ENCODE measurements around the gene ALG3. TPM values are rescaled to one million over a fixed set of nuclear protein-coding genes. Genes with fewer than 3 reads are reported as not detected.

ALG3 gene
- total RNA-seq (2014; rRNA removed; shearing (Covaris generic)), result 59.8 and 62.7 TPM in 2 replicates

DNA sequence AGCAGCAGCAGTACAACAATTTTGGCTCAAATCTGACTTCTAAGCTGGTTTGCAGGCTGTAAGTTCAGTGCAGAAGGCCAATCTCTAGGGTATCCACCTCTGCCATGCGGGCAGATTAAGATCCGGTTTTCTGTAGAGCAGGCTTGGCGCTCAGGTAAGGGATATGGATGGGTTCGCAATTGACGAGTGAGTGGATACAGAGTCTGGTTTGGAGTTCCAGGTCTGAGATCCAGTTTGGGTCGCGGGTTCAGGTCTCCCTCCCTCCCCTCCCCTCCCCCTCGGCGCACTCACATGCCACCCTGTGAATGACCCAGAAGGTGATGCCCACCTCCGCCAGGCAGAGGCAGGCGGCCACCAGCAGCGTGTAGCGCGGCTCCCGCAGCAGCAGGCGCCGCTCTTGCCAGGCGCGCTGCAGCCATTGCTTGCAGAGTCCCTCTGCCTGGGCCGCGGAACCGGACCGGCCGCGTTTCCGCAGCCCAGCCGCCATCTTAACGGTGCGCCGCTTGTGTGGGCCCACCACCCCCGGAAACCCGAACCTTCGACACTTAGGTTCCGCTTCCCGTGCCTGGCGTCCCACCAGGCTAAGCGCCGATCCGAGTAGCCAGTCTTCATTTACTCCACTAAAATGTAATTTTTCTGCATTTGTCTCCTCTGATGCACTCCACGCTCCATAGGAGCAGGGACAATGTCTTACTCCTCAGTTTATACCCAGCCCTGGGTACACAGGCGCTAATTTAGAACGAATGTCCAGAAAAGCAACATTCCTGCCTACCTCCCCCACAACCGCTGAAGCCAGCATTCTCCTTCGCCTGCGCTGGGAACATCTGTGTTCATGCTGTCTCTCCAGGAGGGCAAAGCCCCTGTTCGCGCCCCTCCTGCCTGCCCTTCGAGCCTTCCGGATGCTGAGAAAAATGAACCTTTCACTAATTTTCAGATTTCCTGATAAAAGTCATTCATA is at the start of gene ALG3:
Gene ALG3, minus strand, starts transcription at position 509 of the 958 bp plus-strand sequence. Its CDS starts 22 bp downstream, at position 487.
- Histone ChIP-seq H3K27me3 (ENCODE audit: control insufficient read depth, insufficient read depth, low read length) (no peaks in the 10 kb centered on the region), H3K36me3 (replicated peaks; ENCODE audit: control insufficient read depth, insufficient read depth, low read length) (peaks cover 15% of the 10 kb centered on the region), H3K4me3 (ENCODE audit: insufficient read depth, low read depth, low read length) (peak within 1 kb of the TSS; percentile 90)
- DNase-seq, result peak; percentile 93

DNA sequence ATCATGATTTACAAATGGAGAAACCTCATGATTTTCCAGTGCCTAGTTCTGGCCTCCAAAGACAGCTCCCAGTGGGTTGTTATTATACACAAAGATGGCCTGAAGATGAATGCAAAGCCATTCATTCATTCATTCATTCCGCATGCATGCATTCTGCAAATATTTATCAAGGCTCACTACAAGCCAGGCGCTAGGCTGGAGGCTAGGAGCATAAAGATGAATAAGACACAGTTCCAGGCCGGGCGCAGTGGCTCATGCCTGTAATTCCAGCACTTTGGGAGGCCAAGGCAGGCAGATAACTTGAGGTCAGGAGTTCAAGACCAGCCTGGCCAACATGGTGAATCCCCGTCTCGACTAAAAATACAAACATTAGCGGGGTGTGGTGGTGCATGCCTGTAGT is 47.9 kb upstream of the ALG3 start:
- H3K36me3 ChIP-seq (replicated peaks; ENCODE audit: control insufficient read depth, insufficient read depth, low read length), result peaks cover 11% of the 10 kb centered on the region
- no peaks in the 10 kb centered on the region; the same call in 1 of the 2 replicates for H3K27me3 ChIP-seq (ENCODE audit: control insufficient read depth, insufficient read depth, low read length)
- no peak for DNase-seq
- no peak overlapping the region for H3K4me3 ChIP-seq (ENCODE audit: insufficient read depth, low read depth, low read length)

DNA sequence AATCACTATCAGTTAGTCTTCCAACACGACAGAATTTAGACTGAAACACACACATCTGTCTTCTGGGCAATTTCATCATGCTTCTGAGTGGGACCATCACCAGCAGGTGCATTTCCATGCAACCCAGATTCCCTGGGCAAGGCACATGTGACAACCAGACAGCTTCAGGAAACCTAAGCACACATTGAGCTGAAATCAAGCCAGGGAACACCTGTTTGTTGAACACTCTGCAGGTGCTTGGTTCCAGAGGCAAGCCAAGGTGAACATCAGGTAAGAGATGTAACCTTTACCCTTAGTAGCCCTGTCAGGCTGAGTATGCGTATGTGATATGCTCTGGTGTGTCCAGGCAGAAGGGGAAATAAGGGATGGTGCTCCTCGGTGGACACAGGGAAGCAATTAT is 47.0 kb upstream of the ALG3 start:
- no peak overlapping the region for H3K4me3 ChIP-seq (ENCODE audit: insufficient read depth, low read depth, low read length)
- peaks cover 5% of the 10 kb centered on the region for H3K36me3 ChIP-seq (replicated peaks; ENCODE audit: control insufficient read depth, insufficient read depth, low read length)
- DNase-seq, result no peak
- H3K27me3 ChIP-seq (ENCODE audit: control insufficient read depth, insufficient read depth, low read length), result no peaks in the 10 kb centered on the region; the same call in 1 of the 2 replicates

DNA sequence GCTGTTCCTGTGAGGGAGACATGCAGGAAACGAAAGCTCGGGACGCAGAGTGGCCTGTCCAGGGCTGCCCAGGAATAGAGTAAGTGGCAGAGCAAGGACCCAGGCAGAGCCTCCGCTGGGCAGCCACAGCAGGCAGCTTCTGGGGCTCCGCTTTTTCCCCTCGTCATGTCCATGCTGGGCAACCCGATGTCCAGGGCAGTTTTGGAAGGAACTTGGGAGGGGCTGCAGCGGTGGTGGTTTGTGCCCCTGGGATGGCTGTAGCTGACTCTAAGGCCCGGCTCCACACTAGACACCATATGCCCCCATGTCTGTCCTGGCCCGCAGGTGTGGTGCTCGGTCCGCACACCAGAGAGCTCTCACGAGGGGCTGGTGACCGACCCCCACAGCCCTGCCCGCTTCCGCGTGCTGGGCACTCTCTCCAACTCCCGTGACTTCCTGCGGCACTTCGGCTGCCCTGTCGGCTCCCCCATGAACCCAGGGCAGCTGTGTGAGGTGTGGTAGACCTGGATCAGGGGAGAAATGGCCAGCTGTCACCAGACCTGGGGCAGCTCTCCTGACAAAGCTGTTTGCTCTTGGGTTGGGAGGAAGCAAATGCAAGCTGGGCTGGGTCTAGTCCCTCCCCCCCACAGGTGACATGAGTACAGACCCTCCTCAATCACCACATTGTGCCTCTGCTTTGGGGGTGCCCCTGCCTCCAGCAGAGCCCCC is 43.1 kb upstream of the ALG3 start:
- no peak for DNase-seq
- no peak overlapping the region for H3K4me3 ChIP-seq (ENCODE audit: insufficient read depth, low read depth, low read length)
- peaks cover 2% of the 10 kb centered on the region; the same call in 1 of the 2 replicates for H3K27me3 ChIP-seq (ENCODE audit: control insufficient read depth, insufficient read depth, low read length)
- no peaks in the 10 kb centered on the region for H3K36me3 ChIP-seq (replicated peaks; ENCODE audit: control insufficient read depth, insufficient read depth, low read length)

DNA sequence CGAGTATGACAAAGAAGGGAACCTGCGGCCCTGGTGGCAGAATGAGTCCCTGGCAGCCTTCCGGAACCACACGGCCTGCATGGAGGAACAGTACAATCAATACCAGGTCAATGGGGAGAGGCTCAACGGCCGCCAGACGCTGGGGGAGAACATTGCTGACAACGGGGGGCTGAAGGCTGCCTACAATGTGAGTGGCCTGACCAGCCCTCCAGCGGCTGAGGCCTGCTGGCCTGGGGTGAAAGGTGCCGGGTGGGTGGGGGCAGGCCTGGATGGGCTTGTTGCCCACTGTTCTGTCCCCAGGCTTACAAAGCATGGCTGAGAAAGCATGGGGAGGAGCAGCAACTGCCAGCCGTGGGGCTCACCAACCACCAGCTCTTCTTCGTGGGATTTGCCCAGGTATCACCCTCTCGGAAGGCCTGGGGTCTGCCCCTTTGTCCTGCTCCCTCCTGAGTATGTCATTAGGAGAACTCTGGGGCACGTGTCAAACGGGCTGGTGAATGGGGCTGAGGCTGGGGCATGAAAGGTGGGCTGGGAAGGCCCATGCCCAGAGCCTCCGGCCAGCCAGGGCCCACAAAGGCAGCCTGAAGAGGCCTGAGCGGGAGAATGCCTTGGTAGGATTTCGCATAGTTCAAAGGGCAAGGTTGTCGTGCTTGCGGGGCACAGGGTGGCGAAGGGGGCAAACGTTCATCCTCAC is 42.4 kb upstream of the ALG3 start:
- no peak for DNase-seq
- Histone ChIP-seq H3K27me3 (ENCODE audit: control insufficient read depth, insufficient read depth, low read length) (peaks cover 2% of the 10 kb centered on the region; the same call in 1 of the 2 replicates), H3K4me3 (ENCODE audit: insufficient read depth, low read depth, low read length) (no peak overlapping the region), H3K36me3 (replicated peaks; ENCODE audit: control insufficient read depth, insufficient read depth, low read length) (no peaks in the 10 kb centered on the region)

DNA sequence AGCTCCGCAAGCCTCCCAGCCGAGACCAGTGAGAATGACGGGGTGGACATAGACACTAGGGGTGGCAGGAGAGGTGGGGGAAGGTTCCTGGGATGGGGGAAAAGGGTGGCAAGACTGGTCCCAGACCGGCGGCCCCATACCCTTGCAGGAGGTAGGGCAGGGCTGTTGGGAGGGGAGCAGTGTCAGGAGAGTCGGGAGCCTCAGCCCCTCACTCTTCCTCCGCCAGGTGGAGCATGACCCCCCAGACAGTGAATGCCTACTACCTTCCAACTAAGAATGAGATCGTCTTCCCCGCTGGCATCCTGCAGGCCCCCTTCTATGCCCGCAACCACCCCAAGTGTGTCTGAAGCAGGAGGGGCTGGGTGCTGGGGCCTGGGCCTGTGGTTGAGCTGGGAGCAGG is 41.6 kb upstream of the ALG3 start:
- Histone ChIP-seq H3K27me3 (ENCODE audit: control insufficient read depth, insufficient read depth, low read length) (peaks cover 2% of the 10 kb centered on the region; the same call in 1 of the 2 replicates), H3K4me3 (ENCODE audit: insufficient read depth, low read depth, low read length) (no peak overlapping the region), H3K36me3 (replicated peaks; ENCODE audit: control insufficient read depth, insufficient read depth, low read length) (no peaks in the 10 kb centered on the region)
- peak; percentile 71 for DNase-seq

DNA sequence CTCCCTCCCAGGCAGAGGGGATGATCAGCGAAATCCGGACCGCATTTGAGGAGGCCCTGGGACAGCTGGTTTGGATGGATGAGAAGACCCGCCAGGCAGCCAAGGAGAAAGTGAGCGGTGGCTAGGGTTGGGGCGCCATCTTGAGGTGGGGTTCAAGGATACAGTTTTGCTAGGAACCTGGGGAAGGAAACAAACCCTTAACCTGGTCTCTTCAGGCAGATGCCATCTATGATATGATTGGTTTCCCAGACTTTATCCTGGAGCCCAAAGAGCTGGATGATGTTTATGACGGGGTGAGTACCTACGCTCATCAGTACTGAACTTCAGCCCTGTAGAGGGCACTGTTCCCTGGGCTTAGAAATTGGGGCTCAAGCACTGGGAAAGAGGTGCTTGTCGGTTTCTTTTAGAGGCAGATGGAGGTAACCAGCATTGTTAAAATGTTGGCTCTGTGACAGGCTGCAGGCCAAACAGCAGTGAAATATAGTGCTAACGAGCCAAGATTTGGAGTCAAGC is 40.7 kb upstream of the ALG3 start:
- peak; percentile 92 for DNase-seq
- Histone ChIP-seq H3K36me3 (replicated peaks; ENCODE audit: control insufficient read depth, insufficient read depth, low read length) (no peaks in the 10 kb centered on the region), H3K4me3 (ENCODE audit: insufficient read depth, low read depth, low read length) (no peak overlapping the region), H3K27me3 (ENCODE audit: control insufficient read depth, insufficient read depth, low read length) (peaks cover 2% of the 10 kb centered on the region; the same call in 1 of the 2 replicates)

DNA sequence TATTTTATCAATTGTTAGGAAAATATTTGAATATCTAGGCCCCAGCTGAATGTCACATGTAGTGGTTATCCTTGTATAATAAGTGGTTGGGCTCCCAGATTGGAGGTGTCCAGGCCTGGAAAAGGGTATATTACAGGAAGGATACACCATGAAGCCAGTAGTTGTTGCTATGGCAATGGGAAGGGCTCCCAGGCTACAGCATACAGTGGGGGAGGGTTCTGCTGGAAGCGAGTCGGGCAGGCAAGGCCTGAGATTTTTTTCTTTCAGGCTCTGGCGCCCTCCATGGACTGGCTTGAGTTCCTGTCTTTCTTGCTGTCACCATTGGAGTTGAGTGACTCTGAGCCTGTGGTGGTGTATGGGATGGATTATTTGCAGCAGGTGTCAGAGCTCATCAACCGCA is 35.9 kb upstream of the ALG3 start:
- Histone ChIP-seq H3K36me3 (replicated peaks; ENCODE audit: control insufficient read depth, insufficient read depth, low read length) (no peaks in the 10 kb centered on the region), H3K27me3 (ENCODE audit: control insufficient read depth, insufficient read depth, low read length) (peaks cover 2% of the 10 kb centered on the region; the same call in 1 of the 2 replicates), H3K4me3 (ENCODE audit: insufficient read depth, low read depth, low read length) (no peak overlapping the region)
- DNase-seq, result peak; percentile 95

DNA sequence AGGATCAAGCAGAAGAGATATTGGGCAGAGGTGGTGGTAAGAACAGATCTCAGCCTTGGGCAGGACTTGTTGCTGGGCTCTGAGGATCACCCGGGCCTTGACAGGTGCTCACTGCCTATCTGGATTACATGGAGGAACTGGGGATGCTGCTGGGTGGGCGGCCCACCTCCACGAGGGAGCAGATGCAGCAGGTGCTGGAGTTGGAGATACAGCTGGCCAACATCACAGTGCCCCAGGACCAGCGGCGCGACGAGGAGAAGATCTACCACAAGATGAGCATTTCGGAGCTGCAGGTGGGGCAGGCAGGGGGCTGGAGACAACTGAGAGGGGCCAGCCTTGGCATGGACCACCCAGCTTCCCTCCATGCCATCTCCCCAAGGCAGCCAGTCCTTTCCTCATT is 34.9 kb upstream of the ALG3 start:
- no peak for DNase-seq
- no peaks in the 10 kb centered on the region; the same call in 1 of the 2 replicates for H3K27me3 ChIP-seq (ENCODE audit: control insufficient read depth, insufficient read depth, low read length)
- no peaks in the 10 kb centered on the region for H3K36me3 ChIP-seq (replicated peaks; ENCODE audit: control insufficient read depth, insufficient read depth, low read length)
- no peak overlapping the region for H3K4me3 ChIP-seq (ENCODE audit: insufficient read depth, low read depth, low read length)

DNA sequence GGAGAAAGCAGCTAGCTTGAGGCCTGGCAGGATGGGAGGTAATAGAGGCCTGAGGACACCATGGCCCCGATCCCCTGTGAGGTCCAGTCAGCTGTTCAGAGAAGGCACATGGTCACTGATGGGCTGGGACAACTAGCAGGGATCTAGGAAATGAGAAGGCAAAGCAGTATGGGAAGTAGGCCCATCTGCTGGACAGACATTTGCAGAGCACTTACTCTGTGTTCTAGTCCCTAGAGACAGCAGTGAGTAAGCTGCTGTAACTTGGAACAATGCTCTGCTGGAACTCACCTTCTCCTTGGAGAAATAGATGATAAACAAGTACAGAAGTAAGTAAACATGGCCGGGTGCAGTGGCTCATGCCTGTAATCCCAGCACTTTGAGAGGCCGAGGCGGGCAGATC is 34.2 kb upstream of the ALG3 start:
- H3K36me3 ChIP-seq (replicated peaks; ENCODE audit: control insufficient read depth, insufficient read depth, low read length), result no peaks in the 10 kb centered on the region
- peaks cover 2% of the 10 kb centered on the region; the same call in 1 of the 2 replicates for H3K27me3 ChIP-seq (ENCODE audit: control insufficient read depth, insufficient read depth, low read length)
- no peak for DNase-seq
- H3K4me3 ChIP-seq (ENCODE audit: insufficient read depth, low read depth, low read length), result no peak overlapping the region

DNA sequence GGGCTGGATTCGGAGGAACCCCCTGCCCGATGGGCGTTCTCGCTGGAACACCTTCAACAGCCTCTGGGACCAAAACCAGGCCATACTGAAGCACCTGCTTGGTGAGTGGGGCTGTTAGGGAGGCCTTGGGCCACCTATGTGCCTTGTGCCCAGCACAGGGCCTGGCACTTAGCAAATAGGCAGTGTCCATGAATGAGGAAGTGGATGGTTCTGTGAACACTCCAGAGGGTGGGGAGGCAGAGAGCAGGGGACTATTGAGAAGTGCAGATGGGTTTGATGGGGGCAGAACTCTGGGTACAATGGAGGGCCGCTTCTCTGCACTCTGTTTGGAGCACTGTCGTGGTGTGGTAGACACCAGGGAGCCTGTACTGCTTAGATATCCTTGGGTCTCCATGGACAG is 28.6 kb upstream of the ALG3 start:
- Histone ChIP-seq H3K36me3 (replicated peaks; ENCODE audit: control insufficient read depth, insufficient read depth, low read length) (no peaks in the 10 kb centered on the region), H3K4me3 (ENCODE audit: insufficient read depth, low read depth, low read length) (no peak overlapping the region), H3K27me3 (ENCODE audit: control insufficient read depth, insufficient read depth, low read length) (peaks cover 32% of the 10 kb centered on the region)
- no peak for DNase-seq

DNA sequence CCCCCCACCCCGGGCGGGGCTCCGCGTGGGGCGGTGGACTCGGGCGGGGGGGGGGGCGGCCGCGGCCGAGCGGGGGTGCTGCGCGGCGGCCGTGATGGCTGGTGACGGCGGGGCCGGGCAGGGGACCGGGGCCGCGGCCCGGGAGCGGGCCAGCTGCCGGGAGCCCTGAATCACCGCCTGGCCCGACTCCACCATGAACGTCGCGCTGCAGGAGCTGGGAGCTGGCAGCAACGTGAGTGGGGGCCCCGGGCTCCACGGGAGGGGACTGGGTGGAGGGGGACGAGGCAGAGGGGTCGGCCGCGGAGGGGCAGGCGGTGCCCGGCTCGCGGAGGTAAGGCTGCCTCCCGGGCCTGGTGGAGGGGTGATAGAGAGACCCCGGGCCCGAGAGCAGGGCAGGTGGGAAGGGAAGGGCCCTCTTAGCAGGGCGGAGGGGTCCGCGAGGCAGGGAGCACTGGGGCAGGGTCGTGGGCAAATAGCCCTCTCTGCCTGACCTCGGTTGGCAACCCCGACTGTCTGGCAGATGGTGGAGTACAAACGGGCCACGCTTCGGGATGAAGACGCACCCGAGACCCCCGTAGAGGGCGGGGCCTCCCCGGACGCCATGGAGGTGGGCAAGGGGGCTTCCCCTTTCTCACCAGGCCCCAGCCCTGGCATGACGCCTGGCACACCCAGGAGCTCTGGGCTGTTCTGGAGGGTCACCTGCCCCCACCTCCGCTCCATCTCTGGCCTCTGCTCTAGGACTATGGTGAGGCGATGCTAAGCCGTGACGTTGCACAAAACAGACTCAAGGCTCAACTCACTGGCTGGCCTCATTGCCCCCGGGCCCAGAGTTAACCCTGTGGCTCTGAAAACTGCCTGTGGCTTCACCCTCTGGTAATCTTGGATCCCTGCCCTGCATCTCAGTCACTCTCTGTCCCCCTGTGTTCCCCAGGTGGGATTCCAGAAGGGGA is 27.5 kb upstream of the ALG3 start, which contains the start of gene ECE2:
Gene ECE2, plus strand, starts transcription at position 62 of the 950 bp plus-strand sequence. Its CDS starts 132 bp downstream, at position 194.
- Histone ChIP-seq H3K36me3 (replicated peaks; ENCODE audit: control insufficient read depth, insufficient read depth, low read length) (no peaks in the 10 kb centered on the region), H3K4me3 (ENCODE audit: insufficient read depth, low read depth, low read length) (peak within 1 kb of the TSS; percentile 30; the same call in 1 of the 2 replicates), H3K27me3 (ENCODE audit: control insufficient read depth, insufficient read depth, low read length) (peaks cover 32% of the 10 kb centered on the region)
- DNase-seq, result peak; percentile 80

DNA sequence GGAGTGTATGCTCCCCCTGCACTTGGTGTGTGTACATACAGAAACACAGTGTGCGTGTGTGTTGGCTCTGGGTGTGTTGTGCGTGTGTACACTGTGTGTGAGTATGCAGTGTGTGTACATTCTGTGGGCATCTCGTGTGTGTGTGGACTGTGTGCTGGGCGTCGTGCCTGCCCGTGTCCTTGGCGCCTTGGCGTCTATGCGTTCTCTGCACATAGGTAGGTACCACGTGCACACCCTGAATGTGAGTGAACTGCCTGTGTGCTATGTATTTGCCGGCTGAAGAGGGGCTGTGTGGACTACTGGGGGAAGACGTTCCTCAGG is 26.6 kb upstream of the ALG3 start:
- peaks cover 32% of the 10 kb centered on the region for H3K27me3 ChIP-seq (ENCODE audit: control insufficient read depth, insufficient read depth, low read length)

More for the DNA sequence above, 26.6 kb upstream of the ALG3 start:
- H3K36me3 ChIP-seq (replicated peaks; ENCODE audit: control insufficient read depth, insufficient read depth, low read length), result no peaks in the 10 kb centered on the region
- peak overlapping the region; percentile 30; the same call in 1 of the 2 replicates for H3K4me3 ChIP-seq (ENCODE audit: insufficient read depth, low read depth, low read length)
- no peak for DNase-seq
